Measurements from ENCODE around the gene KHSRP. TPM values are rescaled to one million over a fixed set of nuclear protein-coding genes. Genes with fewer than 3 reads are reported as not detected.
A peak's percentile ranks its signal among the peaks of the same experiment; 100 is the strongest.
"Not testable (repeated sequence)": the region's sequence is repeated elsewhere in the genome, so short reads cannot be mapped to it uniquely, and the experiment has no call there.

KHSRP gene
- total RNA-seq, 3 donors from 2014 or later = 513 to 596 (median 530) TPM

GRCh38 chr19:6433663-6434062 is 9.1 kb upstream of the KHSRP start, which contains the start of gene SLC25A41:
TSS of gene SLC25A41 (minus strand) at chr19:6433763. CDS start at chr19:6433693, 70 bp downstream.
- H3K9me3 Mint-ChIP-seq = no peaks in the 10 kb centered on the region
- peaks cover 3% of the 10 kb centered on the region for H3K4me1 Mint-ChIP-seq (ENCODE audit: low read depth)
- ATAC-seq = no peak
- no peak within 1 kb of the TSS for H3K4me3 Mint-ChIP-seq
- no peak for DNase-seq
- H3K36me3 Mint-ChIP-seq (ENCODE audit: insufficient read depth) = no peaks in the 10 kb centered on the region
- peaks cover 1% of the 10 kb centered on the region for H3K27me3 Mint-ChIP-seq (ENCODE audit: low read depth)

- ATAC-seq (no peak), DNase-seq (no peak)
- Mint-ChIP-seq H3K9me3 (no peaks in the 10 kb centered on the region), H3K27me3 (ENCODE audit: low read depth) (peaks cover 1% of the 10 kb centered on the region), H3K4me1 (ENCODE audit: low read depth) (peaks cover 3% of the 10 kb centered on the region), H3K36me3 (ENCODE audit: insufficient read depth) (no peaks in the 10 kb centered on the region), H3K4me3 (no peak overlapping the region)
Observed at GRCh38 chr19:6433165-6433564, 8.6 kb upstream of the KHSRP start.

- Mint-ChIP-seq H3K36me3 (ENCODE audit: insufficient read depth) (no peaks in the 10 kb centered on the region), H3K4me3 (no peak overlapping the region), H3K27me3 (ENCODE audit: low read depth) (peaks cover 1% of the 10 kb centered on the region), H3K4me1 (ENCODE audit: low read depth) (peaks cover 3% of the 10 kb centered on the region), H3K9me3 (no peaks in the 10 kb centered on the region)
- ATAC-seq (no peak), DNase-seq (no peak)
Observed at GRCh38 chr19:6431891-6432290, 7.3 kb upstream of the KHSRP start.

- no peaks in the 10 kb centered on the region for H3K9me3 Mint-ChIP-seq
- no peaks in the 10 kb centered on the region for H3K36me3 Mint-ChIP-seq (ENCODE audit: insufficient read depth)
- no peak for DNase-seq
- H3K27me3 Mint-ChIP-seq (ENCODE audit: low read depth) = peaks cover 1% of the 10 kb centered on the region
- no peak for ATAC-seq
- peaks cover 11% of the 10 kb centered on the region for H3K4me1 Mint-ChIP-seq (ENCODE audit: low read depth)
- peak overlapping the region; percentile 29 for H3K4me3 Mint-ChIP-seq
Observed at GRCh38 chr19:6429419-6430221, 5.0 kb upstream of the KHSRP start.

- ATAC-seq; H3K27me3 Mint-ChIP-seq (ENCODE audit: low read depth); H3K4me3 Mint-ChIP-seq; DNase-seq; H3K36me3 Mint-ChIP-seq (ENCODE audit: insufficient read depth); H3K9me3 Mint-ChIP-seq: not testable (repeated sequence)
- peaks cover 11% of the 10 kb centered on the region for H3K4me1 Mint-ChIP-seq (ENCODE audit: low read depth)
Observed at GRCh38 chr19:6428692-6429418, 4.2 kb upstream of the KHSRP start.

GRCh38 chr19:6427131-6427530 is 2.5 kb upstream of the KHSRP start:
- Mint-ChIP-seq H3K27me3 (ENCODE audit: low read depth) (peaks cover 1% of the 10 kb centered on the region), H3K4me1 (ENCODE audit: low read depth) (peaks cover 24% of the 10 kb centered on the region), H3K36me3 (ENCODE audit: insufficient read depth) (peaks cover 3% of the 10 kb centered on the region), H3K4me3 (no peak overlapping the region), H3K9me3 (no peaks in the 10 kb centered on the region)
- ATAC-seq = no peak
- DNase-seq = no peak

- Mint-ChIP-seq H3K4me3 (peak overlapping the region; percentile 80), H3K9me3 (no peaks in the 10 kb centered on the region), H3K4me1 (ENCODE audit: low read depth) (peaks cover 32% of the 10 kb centered on the region), H3K36me3 (ENCODE audit: insufficient read depth) (peaks cover 7% of the 10 kb centered on the region), H3K27me3 (ENCODE audit: low read depth) (no peaks in the 10 kb centered on the region)
- DNase-seq = no peak
- no peak for ATAC-seq
Observed at GRCh38 chr19:6425732-6426620, 1.4 kb upstream of the KHSRP start.

- Mint-ChIP-seq H3K4me3 (peak overlapping the region; percentile 80), H3K27me3 (ENCODE audit: low read depth) (no peaks in the 10 kb centered on the region), H3K36me3 (ENCODE audit: insufficient read depth) (peaks cover 15% of the 10 kb centered on the region), H3K4me1 (ENCODE audit: low read depth) (peaks cover 35% of the 10 kb centered on the region), H3K9me3 (no peaks in the 10 kb centered on the region)
- DNase-seq (peak; percentile 98), ATAC-seq (peak; percentile 87 to 88)
Observed at GRCh38 chr19:6424939-6425731, 524 bp upstream of the KHSRP start.

- Mint-ChIP-seq H3K27me3 (ENCODE audit: low read depth) (no peaks in the 10 kb centered on the region), H3K36me3 (ENCODE audit: insufficient read depth) (peaks cover 22% of the 10 kb centered on the region), H3K4me3 (peak overlapping the region; percentile 94), H3K4me1 (ENCODE audit: low read depth) (peaks cover 33% of the 10 kb centered on the region), H3K9me3 (no peaks in the 10 kb centered on the region)
- no peak for ATAC-seq
- no peak for DNase-seq
Observed at GRCh38 chr19:6423499-6424194, 964 bp downstream of the KHSRP start.

GRCh38 chr19:6421075-6422014 is 3.3 kb downstream of the KHSRP start:
- Mint-ChIP-seq H3K4me3 (peak overlapping the region; percentile 94), H3K9me3 (no peaks in the 10 kb centered on the region), H3K36me3 (ENCODE audit: insufficient read depth) (peaks cover 25% of the 10 kb centered on the region), H3K27me3 (ENCODE audit: low read depth) (no peaks in the 10 kb centered on the region), H3K4me1 (ENCODE audit: low read depth) (peaks cover 33% of the 10 kb centered on the region)
- DNase-seq (no peak), ATAC-seq (no peak)

- Mint-ChIP-seq H3K27me3 (ENCODE audit: low read depth) (no peaks in the 10 kb centered on the region), H3K4me1 (ENCODE audit: low read depth) (peaks cover 24% of the 10 kb centered on the region), H3K36me3 (ENCODE audit: insufficient read depth) (peaks cover 31% of the 10 kb centered on the region), H3K9me3 (no peaks in the 10 kb centered on the region), H3K4me3 (no peak overlapping the region)
- DNase-seq (no peak), ATAC-seq (no peak)
Observed at GRCh38 chr19:6418562-6418932, 6.1 kb downstream of the KHSRP start.

- Mint-ChIP-seq H3K4me3 (no peak overlapping the region), H3K4me1 (ENCODE audit: low read depth) (peaks cover 19% of the 10 kb centered on the region), H3K36me3 (ENCODE audit: insufficient read depth) (peaks cover 31% of the 10 kb centered on the region), H3K9me3 (no peaks in the 10 kb centered on the region), H3K27me3 (ENCODE audit: low read depth) (no peaks in the 10 kb centered on the region)
- DNase-seq = no peak
- no peak for ATAC-seq
Observed at GRCh38 chr19:6417713-6418561, 6.7 kb downstream of the KHSRP start.

Data from activated T-cell treated with anti-CD3 and anti-CD28 coated beads, Interleukin-2, amount 50 U/mL, for 4 hours (primary cell).